ENCODE results near the gene PDGFRB. TPM values are rescaled to one million over a fixed set of nuclear protein-coding genes. Genes with fewer than 3 reads are reported as not detected.
A peak's percentile ranks its signal among the peaks of the same experiment; 100 is the strongest.

Gene PDGFRB
- total RNA-seq, 2 experiments from 2014 or later: 0.58 to 0.74 TPM

GRCh38 chr5:150124596-150124995, 31.0 kb downstream of the PDGFRB start:
- Mint-ChIP-seq H3K9me3 (no peaks in the 10 kb centered on the region), H3K36me3 (ENCODE audit: low read depth) (no peaks in the 10 kb centered on the region), H3K27ac (no peak overlapping the region), H3K4me1 (ENCODE audit: low read depth) (no peaks in the 10 kb centered on the region), H3K27me3 (no peaks in the 10 kb centered on the region), H3K4me3 (no peak overlapping the region)
- no peak for TF ChIP-seq CTCF (IDR thresholded peaks at IDR 0.05)
- CTCF ChIA-PET: interaction anchor here (1.0 kb wide), 1 partner anchor 11 kb away, joined by 3 read pairs; no protein-coding TSS in a partner anchor
- ATAC-seq: no peak
- DNase-seq: no peak
- intact Hi-C loops (cut with micrococcal nuclease): no loop called here
- POLR2A ChIA-PET: no interaction called here

- no peaks in the 10 kb centered on the region for H3K9me3 Mint-ChIP-seq
- DNase-seq (no peak), ATAC-seq (no peak)
- H3K36me3 Mint-ChIP-seq (ENCODE audit: low read depth): no peaks in the 10 kb centered on the region
- no peak overlapping the region for H3K27ac Mint-ChIP-seq
- no peak for TF ChIP-seq CTCF (IDR thresholded peaks at IDR 0.05)
- POLR2A ChIA-PET: no interaction called here
- H3K27me3 Mint-ChIP-seq: no peaks in the 10 kb centered on the region
- no peaks in the 10 kb centered on the region for H3K4me1 Mint-ChIP-seq (ENCODE audit: low read depth)
- H3K4me3 Mint-ChIP-seq: no peak overlapping the region
- intact Hi-C loops (cut with micrococcal nuclease): no loop called here
- CTCF ChIA-PET: interaction anchor here (1.0 kb wide), 1 partner anchor 11 kb away, joined by 3 read pairs; no protein-coding TSS in a partner anchor
Observed at GRCh38 chr5:150124111-150124557, 31.5 kb downstream of the PDGFRB start.

- no peaks in the 10 kb centered on the region for H3K4me1 Mint-ChIP-seq (ENCODE audit: low read depth)
- ATAC-seq (no peak), DNase-seq (no peak)
- H3K4me3 Mint-ChIP-seq: no peak overlapping the region
- H3K27ac Mint-ChIP-seq: no peak overlapping the region
- H3K36me3 Mint-ChIP-seq (ENCODE audit: low read depth): no peaks in the 10 kb centered on the region
- ChIA-PET CTCF (interaction anchor here (1.0 kb wide), 1 partner anchor 12 kb away, joined by 3 read pairs; no protein-coding TSS in a partner anchor), POLR2A (no interaction called here)
- intact Hi-C loops (cut with micrococcal nuclease): no loop called here
- H3K27me3 Mint-ChIP-seq: no peaks in the 10 kb centered on the region
- TF ChIP-seq CTCF (IDR thresholded peaks at IDR 0.05): no peak
- H3K9me3 Mint-ChIP-seq: no peaks in the 10 kb centered on the region
Observed at GRCh38 chr5:150123542-150123941, 32.1 kb downstream of the PDGFRB start.

- TF ChIP-seq CTCF (IDR thresholded peaks at IDR 0.05): no peak
- ChIA-PET CTCF (interaction anchor here (1.0 to 1.3 kb wide), 3 partner anchors 9 to 108 kb away, joined by 3 read pairs; no protein-coding TSS in a partner anchor), POLR2A (no interaction called here)
- no peaks in the 10 kb centered on the region for H3K27me3 Mint-ChIP-seq
- intact Hi-C loops (cut with micrococcal nuclease): no loop called here
- no peaks in the 10 kb centered on the region for H3K36me3 Mint-ChIP-seq (ENCODE audit: low read depth)
- H3K9me3 Mint-ChIP-seq: no peaks in the 10 kb centered on the region
- DNase-seq (no peak), ATAC-seq (no peak)
- no peak overlapping the region for H3K27ac Mint-ChIP-seq
- no peak overlapping the region for H3K4me3 Mint-ChIP-seq
- no peaks in the 10 kb centered on the region for H3K4me1 Mint-ChIP-seq (ENCODE audit: low read depth)
Observed at GRCh38 chr5:150122536-150123481, 32.8 kb downstream of the PDGFRB start.

- H3K27ac Mint-ChIP-seq: no peak overlapping the region
- intact Hi-C loops (cut with micrococcal nuclease): no loop called here
- CTCF ChIA-PET: interaction anchor here (1.0 to 1.3 kb wide), 3 partner anchors 10 to 108 kb away, joined by 3 read pairs; no protein-coding TSS in a partner anchor
- peak; percentile 88 for ATAC-seq
- DNase-seq: peak; percentile 55
- POLR2A ChIA-PET: no interaction called here
- no peaks in the 10 kb centered on the region for H3K36me3 Mint-ChIP-seq (ENCODE audit: low read depth)
- no peaks in the 10 kb centered on the region for H3K27me3 Mint-ChIP-seq
- no peaks in the 10 kb centered on the region for H3K4me1 Mint-ChIP-seq (ENCODE audit: low read depth)
- H3K9me3 Mint-ChIP-seq: no peaks in the 10 kb centered on the region
- TF ChIP-seq CTCF (IDR thresholded peaks at IDR 0.05): peak; percentile 29
- no peak overlapping the region for H3K4me3 Mint-ChIP-seq
Observed at GRCh38 chr5:150122158-150122510, 33.5 kb downstream of the PDGFRB start.

Data from activated CD8-positive, alpha-beta T cell treated with anti-CD3 and anti-CD28 coated beads for 36 hours (primary cell).